Peyer's patch (tissue), 4 donors: ENCODE data around the gene DLX3.

Experiments
- CTCF ChIP-seq, 6 experiments: fragments of 450-650 bp in 4 of 6; fragments of 200-600 bp in 2 of 6; sonication (generic) in 1 of 6; IDR thresholded peaks; one replicate each; pipeline ENCODE4 v1.5.1; 2017 to 2019; ENCODE audit warnings: antibody characterized with exemption in 6 of 6, mild to moderate bottlenecking in 3 of 6, moderate library complexity in 1 of 6
- POLR2A ChIP-seq, 2 donors: fragments of 450-650 bp; IDR thresholded peaks; one replicate each; pipeline ENCODE4 v1.5.1; 2017; ENCODE audit warnings: antibody characterized with exemption in 2 of 2, mild to moderate bottlenecking in 2 of 2, moderate library complexity in 2 of 2

GRCh38 chr17:49991409-49991808 is 3.6 kb downstream of the DLX3 start:
- no peak for TF ChIP-seq POLR2A (IDR thresholded peaks at IDR 0.05)
- TF ChIP-seq CTCF (IDR thresholded peaks at IDR 0.05) = no peak
